CD4-positive, alpha-beta T cell treated with Interleukin-17A for 1 hour (primary cell): ENCODE measurements around the gene KATNBL1.
A peak's percentile ranks its signal among the peaks of the same experiment; 100 is the strongest.

Source experiments
- DNase-seq: peaks from one replicate; pipeline ENCODE4 v3.0.0-alpha.2; 2020

The KATNBL1 gene

DNA sequence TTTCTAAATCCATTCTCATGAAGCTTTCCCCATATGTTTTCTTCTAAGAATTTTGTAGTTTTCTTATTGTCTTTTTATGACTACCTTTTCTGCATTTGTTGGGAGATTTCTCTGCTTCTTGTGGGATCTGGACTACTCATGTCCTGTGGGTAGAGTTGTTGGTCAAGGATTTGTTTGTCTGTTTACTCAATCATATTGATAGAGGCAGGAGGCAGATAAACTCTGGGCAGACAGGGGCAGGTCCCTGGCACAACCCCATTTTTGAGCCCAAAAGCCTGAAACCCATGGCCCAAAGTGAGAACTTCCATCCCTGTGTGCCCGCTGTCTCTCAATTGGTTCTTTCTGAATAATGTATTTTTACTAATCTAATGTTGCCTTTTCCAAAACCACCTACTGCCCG, 95.7 kb downstream of the KATNBL1 start:
- DNase-seq: no peak

DNA sequence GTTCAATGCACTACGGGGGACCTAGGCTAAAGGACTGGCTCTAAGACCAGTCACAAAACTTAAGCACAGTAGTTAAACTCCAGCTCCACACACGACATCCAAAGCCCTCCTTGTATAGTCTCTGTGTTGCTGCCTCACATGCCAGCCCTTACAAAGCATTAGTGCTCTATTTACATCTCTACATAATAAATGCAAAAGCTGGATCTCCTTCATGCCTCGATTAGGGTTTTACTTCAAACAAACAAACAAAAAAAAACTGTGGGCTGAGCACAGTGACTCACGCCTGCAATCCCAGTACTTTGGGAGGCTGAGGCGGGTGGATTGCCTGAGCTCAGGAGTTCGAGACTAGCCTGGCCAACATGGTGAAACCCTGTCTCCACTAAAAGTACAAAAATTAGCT, 98.4 kb downstream of the KATNBL1 start:
- DNase-seq: no peak

DNA sequence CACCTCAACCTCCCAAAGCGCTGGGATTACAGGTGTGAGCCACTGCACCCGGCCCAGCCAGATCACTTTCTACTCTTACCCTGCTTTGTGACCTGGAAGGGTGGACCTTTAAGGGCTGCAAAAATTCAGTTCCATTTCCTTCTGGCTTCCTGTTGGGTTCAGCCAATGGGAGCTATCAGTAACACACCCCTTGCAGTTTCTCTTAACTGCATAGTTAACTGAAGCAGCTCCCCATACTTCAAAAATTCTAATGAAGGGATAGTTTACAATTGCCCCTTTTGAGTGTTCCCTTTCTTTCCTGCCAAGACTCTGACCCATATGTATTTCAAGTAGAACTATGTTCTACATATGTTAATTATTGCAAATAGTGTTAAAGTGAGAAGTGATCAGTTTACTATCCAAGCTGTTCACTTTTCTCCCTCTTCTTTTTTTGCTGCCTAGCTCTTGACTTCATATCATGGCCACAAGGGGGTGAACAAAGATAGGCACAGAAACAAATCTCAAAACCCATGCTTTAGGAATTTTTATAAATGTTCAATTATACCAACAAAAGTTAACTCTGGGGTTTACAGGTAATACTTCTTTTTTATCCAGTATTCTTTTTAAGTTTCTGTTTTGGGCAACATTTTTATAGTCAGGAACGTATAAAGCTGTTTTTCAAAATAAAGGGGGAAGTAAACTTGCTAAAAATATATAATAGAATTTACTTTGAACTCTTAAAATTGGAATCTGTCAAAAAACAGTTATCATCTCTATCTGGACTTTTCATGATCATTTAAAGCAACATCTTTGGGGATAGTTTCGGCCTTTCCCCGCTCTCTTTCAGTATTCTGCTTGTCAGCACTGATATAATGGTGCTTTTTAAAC, 99.9 kb downstream of the KATNBL1 start:
- DNase-seq: peak; percentile 41

DNA sequence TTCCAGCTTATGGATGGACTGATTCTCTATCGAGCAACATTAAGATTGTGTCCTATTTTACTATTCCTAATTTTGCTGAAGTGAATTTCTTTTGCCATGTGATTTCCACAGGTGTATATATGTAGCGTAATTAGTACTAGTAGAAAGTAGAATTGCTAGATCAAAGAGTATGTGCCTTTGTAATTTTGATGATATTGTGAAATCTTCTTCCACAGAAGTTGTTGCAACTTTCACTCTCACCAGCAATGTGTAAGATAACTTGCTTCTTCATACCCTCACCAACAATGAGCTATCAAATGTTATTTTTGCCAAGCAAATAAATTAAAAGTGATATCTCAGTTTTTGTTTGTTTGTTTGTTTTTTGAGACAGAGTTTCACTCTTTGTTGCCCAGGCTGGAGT, 102.6 kb downstream of the KATNBL1 start:
- no peak for DNase-seq

DNA sequence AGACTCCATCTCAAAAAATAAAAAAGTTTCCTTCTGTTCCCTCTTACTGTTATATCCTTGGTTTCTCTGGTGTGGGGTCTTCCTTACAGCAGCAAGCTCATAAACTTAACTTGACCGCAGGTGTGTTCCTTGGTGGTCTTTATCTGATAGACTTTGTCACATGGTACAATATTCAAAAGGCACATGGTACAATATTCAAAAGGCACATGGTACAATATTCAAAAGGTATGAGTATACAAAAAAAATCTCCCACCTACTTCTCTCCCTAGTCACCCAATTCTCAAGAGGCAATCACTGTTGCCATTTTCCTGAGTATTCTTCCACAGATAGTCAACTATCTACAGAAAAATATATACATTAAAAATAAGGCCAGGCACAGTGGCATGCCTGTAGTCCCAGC, 103.5 kb downstream of the KATNBL1 start:
- no peak for DNase-seq

DNA sequence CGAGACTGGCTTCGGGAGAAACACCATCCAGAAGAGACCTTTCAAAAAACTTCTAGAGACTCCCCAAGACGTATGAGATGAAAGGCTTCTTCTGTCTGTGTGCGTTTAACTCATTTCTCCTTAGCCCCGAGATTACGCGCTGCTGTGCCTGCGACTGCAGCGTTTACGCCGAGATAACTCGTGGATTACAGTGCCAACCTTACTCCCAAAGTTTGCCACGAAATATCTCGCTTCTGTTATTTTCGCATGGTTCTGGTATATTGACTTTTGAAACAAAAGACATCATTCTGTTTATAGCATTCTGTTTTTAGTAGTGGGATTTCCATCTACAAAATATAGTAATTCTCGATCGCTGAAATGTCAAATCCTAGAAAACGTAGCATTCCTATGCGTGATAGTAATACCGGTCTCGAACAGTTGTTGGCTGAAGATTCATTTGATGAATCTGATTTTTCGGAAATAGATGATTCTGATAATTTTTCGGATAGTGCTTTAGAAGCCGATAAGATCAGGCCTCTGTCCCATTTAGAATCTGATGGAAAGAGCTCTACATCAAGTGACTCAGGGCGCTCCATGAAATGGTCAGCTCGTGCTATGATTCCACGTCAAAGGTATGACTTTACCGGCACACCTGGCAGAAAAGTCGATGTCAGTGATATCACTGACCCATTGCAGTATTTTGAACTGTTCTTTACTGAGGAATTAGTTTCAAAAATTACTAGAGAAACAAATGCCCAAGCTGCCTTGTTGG, 107.5 kb downstream of the KATNBL1 start:
- no peak for DNase-seq

DNA sequence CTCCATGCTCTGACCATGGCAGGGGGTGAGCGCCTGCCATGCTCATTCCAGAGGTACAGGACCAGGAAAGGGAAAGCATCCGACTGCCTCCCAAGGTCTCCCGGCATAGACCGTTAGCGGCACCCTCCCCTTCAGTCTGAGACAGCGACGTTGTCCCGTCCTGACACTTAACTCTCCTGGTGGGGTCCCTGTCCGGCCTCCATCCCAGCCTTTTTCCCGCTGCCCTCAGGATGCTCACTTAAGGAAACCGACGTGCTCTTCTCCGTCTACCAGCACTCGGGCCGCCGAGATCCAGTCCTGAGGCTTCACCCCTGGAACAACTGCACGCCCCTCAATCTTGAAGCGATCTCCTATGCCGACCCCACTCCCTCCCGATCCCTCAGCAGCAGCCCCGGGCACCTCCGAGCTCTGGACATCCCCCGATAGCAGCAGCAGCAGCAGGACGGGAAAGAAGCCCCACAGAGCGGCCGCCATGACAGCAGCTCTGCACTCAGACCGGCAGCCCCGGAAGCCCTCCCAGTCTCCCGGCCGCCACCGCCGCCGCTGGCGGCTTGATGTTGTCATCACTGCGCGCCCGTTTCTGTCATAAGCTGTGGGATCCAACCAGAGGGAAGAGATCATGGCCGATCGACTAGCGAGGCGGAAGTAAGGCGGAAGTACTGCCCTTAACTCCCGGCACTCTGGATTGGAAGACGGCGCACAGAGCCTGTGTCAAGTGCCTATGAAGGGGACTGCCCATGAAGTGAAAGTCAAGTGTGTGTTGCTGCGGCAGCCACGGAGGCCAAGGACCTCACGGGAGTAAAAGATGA, 108.3 kb downstream of the KATNBL1 start, which contains the start of the genes EMC7 and PGBD4:
TSS of gene EMC7 (minus strand) at position 497 of the 809 bp plus-strand sequence. CDS start at position 474, 23 bp downstream.
TSS of gene PGBD4 (plus strand) at position 718 of the 809 bp plus-strand sequence. CDS start 449 bp downstream, outside the sequence.
- DNase-seq: peak; percentile 99

DNA sequence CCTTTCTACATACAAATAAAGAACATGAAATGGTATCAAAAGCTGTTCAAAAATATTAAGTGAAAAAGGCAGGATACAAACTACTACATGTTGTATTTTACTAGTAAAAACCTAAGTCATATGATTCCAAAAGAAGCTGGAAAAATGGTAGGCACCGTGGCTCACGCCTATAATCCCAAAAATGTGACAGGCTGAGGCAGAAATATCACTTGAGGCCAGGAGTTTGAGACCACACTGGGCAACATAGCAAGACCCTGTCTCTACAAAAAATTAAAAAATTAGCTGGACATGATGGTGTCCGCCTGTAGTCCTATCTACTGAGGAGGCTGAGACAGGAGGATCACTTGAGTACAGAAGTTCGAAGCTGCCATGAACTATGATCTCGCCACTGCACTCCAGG, 110.0 kb downstream of the KATNBL1 start:
- no peak for DNase-seq
